Endothelial cell of umbilical vein (primary cell): ENCODE measurements around the gene CLSTN1. TPM values are rescaled to one million over a fixed set of nuclear protein-coding genes. Genes with fewer than 3 reads are reported as not detected.

ENCODE experiments used
- BruUV-seq: library from RNA; stranded (reverse); fragments of 400-500 nt; replicated peaks from 2 replicates; lab custom pipeline; 2021; lab: Mats Ljungman, UMichigan
- CTCF ChIA-PET: fragments of 300-600, 350-600 bp; sonication (Branson Sonifier 250); formaldehyde crosslinking; loops from one replicate; lab custom pipeline; 2021; ENCODE audit warnings: antibody characterized with exemption, inconsistent platforms; lab: Charles Lee
- POLR2A ChIA-PET: fragments of 300-600, 350-600 bp; sonication (Branson Sonifier 250); formaldehyde crosslinking; loops from one replicate; lab custom pipeline; 2021; ENCODE audit warnings: antibody characterized with exemption, inconsistent platforms; lab: Charles Lee
- DNase-seq: peaks from one replicate; pipeline ENCODE4 v3.0.0-alpha.2; 2011; ENCODE audit warnings: low read depth, low spot score
- FAIRE-seq: peaks from 2 replicates; lab custom pipeline; 2011; peaks lifted over from hg19 to GRCh38; lab: Jason Lieb, UNC
- H2AFZ ChIP-seq: 2 replicates; pipeline ENCODE4 v1.6.0; 2012; ENCODE audit warnings: low read depth, low read length, control low read depth, inconsistent platforms
- H3K27ac ChIP-seq: 2 replicates; pipeline ENCODE4 v1.5.1; 2011; ENCODE audit warnings: low read depth, mild to moderate bottlenecking, control low read depth, low read length, moderate library complexity; ENCODE audit not compliant: insufficient read depth
- H3K27me3 ChIP-seq, 2 experiments: 2 replicates each; pipeline versions ENCODE4 v1.6.0 to v1.6.1; 2011; ENCODE audit warnings: low read length in 2 of 2, mixed read lengths in 1 of 2; ENCODE audit not compliant: control insufficient read depth in 2 of 2, insufficient read depth in 2 of 2
- H3K36me3 ChIP-seq, 2 experiments: 2 replicates in 1 of 2; 3 replicates in 1 of 2; pipeline ENCODE4 v1.5.1; 2011; ENCODE audit warnings: low read length in 2 of 2, mild to moderate bottlenecking in 1 of 2, moderate library complexity in 1 of 2; ENCODE audit not compliant: control insufficient read depth in 2 of 2, insufficient read depth in 2 of 2; ENCODE audit errors: extremely low read depth in 1 of 2
- H3K4me1 ChIP-seq: 3 replicates; pipeline ENCODE4 v1.5.1; 2011; ENCODE audit warnings: mild to moderate bottlenecking, low read length; ENCODE audit not compliant: control insufficient read depth, insufficient read depth; ENCODE audit errors: extremely low read depth
- H3K4me2 ChIP-seq: 2 replicates; pipeline ENCODE4 v1.6.1; 2011; ENCODE audit warnings: low read length, control low read depth, mixed read lengths; ENCODE audit not compliant: insufficient read depth
- H3K4me3 ChIP-seq, 3 experiments: fragments of 200-600 bp in 1 of 3; sonication (generic), shearing (Covaris generic) in 1 of 3; replicated peaks in 1 of 3; 2 replicates each; pipeline ENCODE4 v1.5.1; 2011 to 2016; ENCODE audit warnings: control low read depth in 3 of 3, low read length in 3 of 3, mild to moderate bottlenecking in 2 of 3, inconsistent platforms in 1 of 3, low read depth in 1 of 3, moderate library complexity in 1 of 3; ENCODE audit not compliant: insufficient read depth in 1 of 3
- H3K79me2 ChIP-seq: 2 replicates; pipeline ENCODE4 v1.6.0; 2012; ENCODE audit warnings: low read length, inconsistent platforms; ENCODE audit not compliant: control insufficient read depth, insufficient read depth
- H3K9ac ChIP-seq: replicated peaks from 2 replicates; pipeline ENCODE3; 2011; ENCODE audit warnings: low read length, control low read depth; ENCODE audit not compliant: insufficient read depth; ENCODE audit errors: extremely low read depth
- H3K9me1 ChIP-seq: replicated peaks from 3 replicates; pipeline ENCODE4 v1.6.0; 2011; ENCODE audit warnings: mild to moderate bottlenecking, low read length; ENCODE audit not compliant: control insufficient read depth, insufficient read depth; ENCODE audit errors: extremely low read depth
- H3K9me3 ChIP-seq: replicated peaks from 2 replicates; pipeline ENCODE4 v1.5.1; 2012; ENCODE audit warnings: low read length, inconsistent platforms; ENCODE audit not compliant: control insufficient read depth, insufficient read depth
- H4K20me1 ChIP-seq: replicated peaks from 2 replicates; pipeline ENCODE3; 2011; ENCODE audit warnings: mild to moderate bottlenecking, low read length; ENCODE audit not compliant: control insufficient read depth, insufficient read depth; ENCODE audit errors: extremely low read depth
- CTCF ChIP-seq, 2 donors: IDR thresholded peaks; 1 replicate in 1 of 2; 2 replicates in 1 of 2; pipeline ENCODE4 v1.5.1; 2011; ENCODE audit warnings: low read length in 2 of 2, mild to moderate bottlenecking in 2 of 2, moderate library complexity in 2 of 2, control low read depth in 1 of 2, inconsistent platforms in 1 of 2, low read depth in 1 of 2; ENCODE audit not compliant: insufficient read depth in 1 of 2; ENCODE audit errors: extremely low read depth in 1 of 2
- EZH2 ChIP-seq: IDR thresholded peaks from 2 replicates; pipeline ENCODE4 v1.6.1; 2012; ENCODE audit warnings: borderline replicate concordance, low read depth, mild to moderate bottlenecking, moderate library complexity, low read length, inconsistent platforms; ENCODE audit not compliant: severe bottlenecking
- FOS ChIP-seq: IDR thresholded peaks from 2 replicates; pipeline ENCODE4 v1.6.1; 2011; ENCODE audit warnings: mild to moderate bottlenecking, low read length, moderate library complexity, borderline replicate concordance; ENCODE audit not compliant: insufficient read depth
- GATA2 ChIP-seq: IDR thresholded peaks from 2 replicates; pipeline ENCODE4 v1.7.0; 2011; ENCODE audit warnings: low read depth, mild to moderate bottlenecking, moderate library complexity, mixed read lengths, low read length; ENCODE audit not compliant: insufficient read length, insufficient read depth
- JUN ChIP-seq: IDR thresholded peaks from 2 replicates; pipeline ENCODE4 v1.6.1; 2011; ENCODE audit warnings: borderline replicate concordance, low read depth; ENCODE audit not compliant: insufficient read length, insufficient read depth
- MAX ChIP-seq: IDR thresholded peaks from 2 replicates; pipeline ENCODE4 v1.6.1; 2011; ENCODE audit not compliant: insufficient read depth, insufficient read length
- MYC ChIP-seq: IDR thresholded peaks from one replicate; pipeline ENCODE4 v1.6.1; 2011; ENCODE audit warnings: mild to moderate bottlenecking, low read depth, low read length
- POLR2AphosphoS5 ChIP-seq: IDR thresholded peaks from 2 replicates; pipeline ENCODE4 v1.6.1; 2012; ENCODE audit warnings: low read depth, mild to moderate bottlenecking, control low read depth, low read length, moderate library complexity; ENCODE audit not compliant: insufficient read depth
- dilution Hi-C: fragments of 300-500 bp; cut with MboI; formaldehyde crosslinking; loops from one replicate; pipeline ENCODE4 v1.15.0; 2019; ENCODE audit warnings: low sequenced_read_pairs; ENCODE audit not compliant: extremely low pct_ligation_motif_present
- intact Hi-C: fragments of 100-400 bp; cut with micrococcal nuclease; formaldehyde crosslinking; loops from one replicate; pipeline ENCODE4 v1.10.0; 2022
- polyA plus RNA-seq, 4 experiments: library from polyadenylated mRNA; depleted of rRNA in 3 of 4; stranded (reverse) in 3 of 4; unstranded in 1 of 4; fragments of >200 nt; gene quantifications; 2 replicates each; pipeline versions ENCODE4 v1.2.1 to v1.2.3, GENCODE V29; 2011 to 2012; ENCODE audit warnings: missing spikeins in 1 of 4
- total RNA-seq: library from RNA; stranded (reverse); gene quantifications from 2 replicates; pipeline ENCODE4 v1.2.3, GENCODE V29; 2021

Gene CLSTN1
- total and polyA plus RNA-seq, 2 donors (not counting 3 experiments of a cell fraction or from before 2014, with no cell fraction given) = 49.1 to 130 TPM

- FAIRE-seq (no peak), DNase-seq (no peak)
- Histone ChIP-seq H3K9me1 (no peaks in the 10 kb centered on the region), H3K79me2 (peaks cover 59% of the 10 kb centered on the region), H3K4me2 (no peak overlapping the region), H3K4me1 (no peaks in the 10 kb centered on the region), H3K9ac (no peak overlapping the region), H2AFZ (no peak overlapping the region), H3K4me3 (no peak overlapping the region), H4K20me1 (peaks cover 3% of the 10 kb centered on the region), H3K36me3 (no peaks in the 10 kb centered on the region), H3K9me3 (no peaks in the 10 kb centered on the region), H3K27me3 (no peaks in the 10 kb centered on the region), H3K27ac (no peak overlapping the region)
- BruUV-seq = no TSS peak
- intact Hi-C loops = no loop called here
- TF ChIP-seq FOS (no peak), POLR2AphosphoS5 (no peak), MAX (no peak), GATA2 (no peak), MYC (no peak), JUN (no peak), CTCF (IDR thresholded peaks at IDR 0.05; ENCODE audit: extremely low read depth in 1 of 2, insufficient read depth in 1 of 2, low read depth in 1 of 2, low read length in 2 of 2) (no peak), EZH2 (no peak)
- dilution Hi-C loops = no loop called here
- POLR2A ChIA-PET = no interaction called here
- CTCF ChIA-PET = no interaction called here
Observed at GRCh38 chr1:9811239-9811966, 12.4 kb downstream of the CLSTN1 start.
